GM19023 (cell line): ENCODE data around the gene PACSIN2.
"Not testable (repeated sequence)": the region's sequence is repeated elsewhere in the genome, so short reads cannot be mapped to it uniquely, and the experiment has no call there.

Experiments used
- ATAC-seq: cut with Tn5 transposase; IDR thresholded peaks from one replicate; pipeline ENCODE4 v1.9.1; 2021; ENCODE audit warnings: mild to moderate bottlenecking, moderate library complexity; ENCODE audit not compliant: unreplicated experiment

Gene PACSIN2

GRCh38 chr22:42947211-42947990, 67.5 kb downstream of the PACSIN2 start:
- ATAC-seq: no peak

- ATAC-seq: no peak
Observed at GRCh38 chr22:42946546-42947198, 68.3 kb downstream of the PACSIN2 start.

DNA sequence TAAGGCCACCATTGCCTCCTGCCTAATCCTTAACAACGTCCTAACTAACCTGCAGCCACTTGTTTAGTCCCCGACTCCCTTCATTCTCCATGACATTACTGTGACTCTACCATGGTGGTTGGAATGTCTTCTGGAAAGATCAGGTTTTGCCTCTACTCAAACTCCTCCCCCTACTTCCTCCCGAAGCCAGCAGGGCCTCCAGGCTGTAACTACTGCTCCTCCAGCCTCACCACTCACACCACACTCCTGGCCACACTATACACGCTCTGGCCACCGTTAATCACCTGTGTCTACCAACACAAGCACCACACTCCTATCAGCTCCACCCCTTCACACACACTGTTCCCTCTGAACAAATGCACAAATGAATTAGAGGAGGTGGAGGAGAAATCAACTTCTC, 69.2 kb downstream of the PACSIN2 start:
- ATAC-seq: no peak

DNA sequence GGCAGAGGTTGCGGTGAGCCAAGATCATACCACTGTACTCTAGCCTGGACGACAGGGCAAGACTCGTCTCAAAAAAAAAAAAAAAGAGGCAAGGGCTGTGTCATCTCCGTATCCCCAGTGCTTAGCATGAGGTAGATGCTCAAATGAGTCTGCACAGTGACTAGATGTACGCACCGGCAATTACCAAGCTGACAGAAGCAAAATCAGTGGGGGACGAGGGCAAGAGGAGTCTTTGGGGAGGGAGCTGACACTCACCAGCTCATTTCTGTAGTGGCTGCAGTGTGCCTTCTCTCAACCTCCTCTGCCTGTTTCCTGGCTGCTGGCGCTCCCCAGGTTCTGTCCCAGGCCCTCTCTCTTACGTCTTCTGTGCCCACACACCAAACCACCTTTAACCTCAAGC, 69.9 kb downstream of the PACSIN2 start:
- no peak for ATAC-seq

DNA sequence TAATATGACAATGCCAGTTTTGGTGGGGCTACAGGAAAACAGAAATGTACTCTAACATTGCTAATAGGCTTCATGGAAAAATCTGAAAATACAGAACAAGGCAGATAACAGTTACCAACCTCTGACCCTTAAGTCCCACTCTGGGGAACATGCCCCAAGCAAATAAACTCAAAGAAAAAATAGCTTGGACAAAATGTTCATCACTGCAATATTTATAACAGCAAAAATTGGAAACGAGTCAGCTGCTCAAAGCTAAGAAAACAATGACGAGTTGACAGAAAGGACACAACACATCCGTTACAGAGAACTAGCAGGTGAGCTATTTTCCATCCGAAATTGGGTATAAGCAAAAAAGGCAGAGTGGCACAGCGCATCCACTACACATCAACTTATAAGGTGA, 70.5 kb downstream of the PACSIN2 start:
- no peak for ATAC-seq

DNA sequence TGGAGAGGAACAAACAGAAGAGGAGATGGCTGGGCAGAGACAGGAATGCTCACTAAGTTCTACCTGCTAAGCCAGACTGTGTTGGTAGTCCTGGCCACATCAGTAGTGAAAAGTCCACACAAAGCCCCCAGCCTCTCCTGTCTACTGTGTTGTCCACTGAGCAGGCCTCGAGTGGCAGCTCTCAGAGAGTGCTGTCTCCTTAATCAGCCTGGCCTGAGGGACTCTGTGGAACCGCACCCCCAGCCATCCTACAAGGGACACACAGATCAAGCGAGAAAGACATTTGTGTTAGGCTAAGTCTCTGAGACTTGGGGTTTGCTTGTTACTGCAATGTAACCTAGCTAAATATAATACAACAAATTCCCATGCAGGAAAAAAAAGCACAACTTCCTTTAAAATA, 71.0 kb downstream of the PACSIN2 start:
- no peak for ATAC-seq

DNA sequence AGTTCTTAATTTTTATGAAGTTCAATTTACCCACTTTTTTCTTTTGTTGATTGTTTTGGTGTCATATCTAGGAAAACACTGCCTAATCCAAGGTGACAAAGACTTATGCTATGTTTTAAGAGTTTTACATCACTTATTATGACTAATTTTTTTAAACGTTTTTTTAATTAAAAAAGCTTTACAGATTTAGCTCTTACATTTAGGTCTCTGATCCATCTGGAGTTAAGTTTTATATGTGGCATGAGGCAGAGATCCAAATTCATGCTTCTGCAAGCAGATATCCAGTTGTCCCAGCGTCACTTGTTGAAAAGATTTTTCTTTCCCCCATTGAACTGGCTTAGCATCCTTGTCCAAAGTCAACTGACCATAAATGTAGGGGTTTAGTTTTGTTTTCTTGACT, 72.6 kb downstream of the PACSIN2 start:
- ATAC-seq: no peak

GRCh38 chr22:42939941-42940653, 74.9 kb downstream of the PACSIN2 start:
- ATAC-seq: no peak

DNA sequence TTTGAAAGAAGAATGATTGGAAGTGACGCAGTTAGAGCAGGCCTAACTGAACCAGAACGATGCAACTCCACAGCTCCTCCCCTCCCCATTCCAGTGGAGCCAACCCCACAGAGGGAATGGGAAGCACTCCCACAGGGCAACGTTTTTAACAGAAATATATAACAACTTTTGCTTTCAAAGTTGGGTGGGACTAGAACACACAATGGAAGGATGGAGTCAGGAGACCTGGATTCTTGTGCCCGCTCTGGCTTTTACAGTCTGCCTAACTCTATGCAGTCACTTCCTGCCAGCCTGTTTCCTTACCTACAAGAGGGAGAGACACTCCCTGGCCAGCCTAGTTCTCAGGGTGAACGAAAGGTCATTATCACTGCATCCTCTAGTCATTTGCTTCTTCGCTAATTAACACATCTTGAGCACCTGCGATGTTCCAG, 75.5 kb downstream of the PACSIN2 start:
- no peak for ATAC-seq

GRCh38 chr22:42938976-42939375, 76.0 kb downstream of the PACSIN2 start:
- no peak for ATAC-seq

- no peak for ATAC-seq
Observed at GRCh38 chr22:42938449-42938848, 76.5 kb downstream of the PACSIN2 start.

DNA sequence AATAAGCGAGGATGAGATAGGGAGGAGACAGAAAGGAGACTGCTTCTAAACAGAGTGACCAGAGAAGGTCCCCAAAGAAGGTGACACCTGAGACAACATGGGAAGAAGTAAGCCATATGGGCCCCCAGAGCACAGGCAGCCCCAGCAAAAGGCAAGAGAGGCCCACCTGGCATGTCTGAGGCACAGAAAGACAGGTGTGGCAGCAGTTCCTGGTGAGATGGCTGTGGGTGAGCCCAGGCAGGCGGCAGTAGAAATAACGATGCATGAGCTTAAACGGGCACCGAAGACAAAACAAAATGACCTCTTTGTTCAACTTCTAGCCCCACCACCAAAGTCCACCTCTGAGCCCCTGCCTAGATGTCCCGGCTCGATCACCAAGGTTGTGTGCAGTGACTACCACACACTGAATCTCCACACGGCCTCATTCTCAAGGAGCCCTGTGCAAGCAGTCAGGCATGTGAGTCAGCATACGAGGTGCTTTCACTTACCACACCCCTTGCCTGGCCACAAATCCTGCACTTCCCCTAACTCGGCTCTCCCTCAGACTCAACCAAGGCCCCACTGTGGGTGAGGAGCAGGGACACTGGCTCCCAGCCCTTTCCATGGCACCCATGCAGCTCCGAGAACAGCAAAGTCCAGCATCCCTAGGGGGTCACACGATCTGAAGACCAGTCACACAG, 77.6 kb downstream of the PACSIN2 start:
- ATAC-seq: no peak

DNA sequence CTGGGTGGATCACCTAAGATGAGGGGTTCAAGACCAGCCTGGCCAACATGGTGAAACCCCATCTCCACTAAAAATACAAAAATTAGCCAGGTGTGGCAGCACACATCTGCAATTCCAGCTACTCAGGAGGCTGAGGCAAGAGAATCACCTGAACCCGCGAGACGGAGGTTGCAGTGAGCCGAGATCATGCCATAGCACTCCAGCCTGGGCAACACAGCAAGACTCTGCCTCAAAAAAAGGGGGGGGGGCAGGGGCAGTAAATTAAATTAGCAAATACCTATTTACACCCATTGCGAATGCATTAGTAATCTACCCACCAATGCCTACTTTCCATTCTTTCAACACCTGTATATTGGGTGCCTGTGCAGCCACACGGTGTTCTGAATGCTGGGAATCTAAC, 78.3 kb downstream of the PACSIN2 start:
- not testable (repeated sequence) for ATAC-seq

- ATAC-seq: no peak
Observed at GRCh38 chr22:42934338-42934737, 80.6 kb downstream of the PACSIN2 start.

DNA sequence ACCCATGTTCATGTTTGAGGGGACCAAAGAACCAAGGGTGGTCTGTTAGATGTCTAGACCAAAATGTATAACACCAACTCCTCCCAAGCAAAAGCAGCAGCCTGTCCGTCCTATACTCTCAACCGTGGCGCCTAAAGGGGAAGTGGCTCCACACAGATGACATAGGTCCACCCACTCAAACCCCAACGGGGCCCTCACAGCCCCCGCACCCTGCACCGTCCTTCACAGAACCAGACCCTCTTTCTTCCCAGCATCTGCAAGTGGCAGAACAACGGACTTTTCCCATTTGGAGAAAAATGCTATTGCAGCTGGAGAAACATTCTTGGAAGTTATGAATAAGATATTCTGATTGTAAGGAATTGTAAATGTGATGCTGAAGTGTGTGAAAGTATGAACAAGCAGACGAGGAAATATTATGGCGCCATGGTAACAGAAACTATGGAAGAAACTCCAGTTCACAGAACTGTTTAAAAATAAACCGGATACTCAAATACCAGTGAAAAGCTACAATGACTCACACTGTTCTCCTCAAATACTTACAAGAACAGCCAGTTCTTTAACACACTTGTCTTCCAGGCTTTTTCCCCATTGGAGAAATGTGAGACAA, 81.4 kb downstream of the PACSIN2 start:
- ATAC-seq: peak; percentile 45

GRCh38 chr22:42932857-42933484, 82.0 kb downstream of the PACSIN2 start:
- ATAC-seq: no peak

GRCh38 chr22:42932197-42932519, 82.8 kb downstream of the PACSIN2 start:
- no peak for ATAC-seq

- ATAC-seq: no peak
Observed at GRCh38 chr22:42931421-42932196, 83.3 kb downstream of the PACSIN2 start.

GRCh38 chr22:42930810-42931420, 84.0 kb downstream of the PACSIN2 start:
- no peak for ATAC-seq

GRCh38 chr22:42929838-42930155, 85.2 kb downstream of the PACSIN2 start:
- ATAC-seq: no peak
